ENCODE results near the gene SOX18.

Gene SOX18

DNA sequence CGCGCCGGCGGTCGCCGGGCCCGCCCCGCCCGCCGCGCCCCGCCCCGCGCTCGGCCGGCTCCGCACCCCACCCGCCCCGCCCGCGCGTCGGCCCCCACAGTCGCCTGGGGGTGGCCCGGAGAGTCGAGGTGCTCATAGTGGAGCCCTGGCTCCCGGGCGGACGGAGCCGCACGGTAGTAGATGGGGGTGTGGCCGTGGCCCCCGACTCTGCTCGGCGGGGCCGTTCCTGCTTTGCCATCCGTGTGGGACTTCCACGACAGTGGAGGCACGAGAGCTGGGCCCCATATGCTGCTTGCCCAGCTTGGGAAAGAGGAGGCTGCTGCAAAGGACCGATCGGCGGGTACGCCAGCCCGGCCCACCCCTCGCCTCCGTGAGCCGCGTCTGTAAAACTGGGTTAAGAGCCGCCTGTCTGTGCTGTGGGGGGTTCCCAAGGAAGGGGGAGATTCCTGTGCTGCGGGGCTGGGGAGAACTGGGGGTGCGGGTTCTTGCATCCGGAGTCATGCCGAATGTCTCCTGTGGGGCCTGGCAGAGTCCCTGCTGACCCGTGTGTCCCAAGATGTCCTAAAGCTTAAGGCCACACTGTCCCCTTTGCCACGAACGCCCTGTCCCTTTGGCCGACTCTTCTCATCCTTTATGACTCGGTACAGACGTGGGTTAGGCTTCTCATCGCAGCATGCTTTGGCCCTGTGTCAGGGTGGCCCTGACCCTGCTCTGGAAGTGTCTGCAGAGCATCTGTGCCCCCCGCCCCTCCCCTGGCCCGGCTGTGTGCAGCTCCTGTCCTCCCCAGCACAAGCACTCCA lies 30.8 kb upstream of the SOX18 start, which contains the start of gene OPRL1:
Gene OPRL1, plus strand, starts transcription at position 70 of the 800 bp plus-strand sequence. CDS start 12,639 bp downstream, outside the sequence.
- DNase-seq = peak; percentile 52

DNA sequence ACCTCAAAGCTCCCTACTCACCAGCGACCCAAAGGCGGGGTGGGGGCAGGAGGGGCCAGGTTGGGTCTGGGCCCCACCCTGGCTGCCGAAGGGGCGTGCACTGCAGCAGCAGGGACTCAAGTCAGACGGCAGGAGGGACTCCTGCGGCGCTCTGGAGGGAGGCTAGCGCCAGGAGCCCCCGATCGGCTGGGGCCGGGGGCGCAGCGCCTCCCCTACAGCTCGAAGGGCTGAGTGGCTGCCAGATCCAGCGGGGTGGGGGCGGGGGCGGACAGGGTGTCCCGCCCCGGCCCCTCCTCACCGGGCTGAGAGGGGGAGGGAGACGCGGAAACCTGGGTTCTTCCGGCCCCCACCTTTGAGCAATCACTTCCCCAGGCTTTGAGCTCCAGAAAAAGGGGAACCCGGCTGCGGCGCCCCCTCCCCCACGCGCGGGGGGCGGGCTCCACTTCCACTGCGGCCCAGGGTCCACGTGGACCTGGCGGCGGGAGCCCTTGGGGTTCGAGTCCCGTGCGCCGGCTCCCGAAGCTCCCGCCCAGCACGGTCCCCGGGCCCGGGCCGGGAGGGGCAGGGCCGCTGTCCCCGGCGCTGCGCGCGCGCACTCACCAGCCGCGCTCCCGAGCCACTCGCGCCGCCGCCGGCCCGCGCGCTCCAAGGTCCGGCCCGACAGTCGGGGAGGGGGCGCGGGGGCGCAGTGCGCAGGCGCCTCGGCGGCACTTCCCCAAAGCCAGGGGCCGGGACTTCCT lies 30.0 kb upstream of the SOX18 start, which contains the start of gene RGS19:
Gene RGS19, minus strand, starts transcription at position 246 of the 740 bp plus-strand sequence. CDS start 2,632 bp downstream, outside the sequence.
- DNase-seq = peak; percentile 91

DNA sequence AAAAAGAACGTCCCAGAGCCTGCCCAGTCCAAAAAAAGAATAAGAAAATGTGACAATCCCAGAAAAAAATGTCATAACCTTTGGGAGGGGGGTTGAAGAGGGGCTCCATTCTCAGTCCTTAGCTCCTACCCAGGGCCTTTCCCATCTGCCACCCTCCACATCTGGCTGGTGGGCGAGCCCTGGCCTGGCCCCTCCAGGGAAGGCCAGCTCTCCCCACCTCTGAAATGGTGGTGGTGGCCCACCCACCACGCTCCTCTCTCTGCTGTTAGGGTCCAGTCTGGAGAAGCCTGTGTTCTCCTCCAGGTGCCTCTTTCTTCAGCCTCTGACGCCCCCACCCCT lies 29.5 kb upstream of the SOX18 start:
- DNase-seq = no peak

DNA sequence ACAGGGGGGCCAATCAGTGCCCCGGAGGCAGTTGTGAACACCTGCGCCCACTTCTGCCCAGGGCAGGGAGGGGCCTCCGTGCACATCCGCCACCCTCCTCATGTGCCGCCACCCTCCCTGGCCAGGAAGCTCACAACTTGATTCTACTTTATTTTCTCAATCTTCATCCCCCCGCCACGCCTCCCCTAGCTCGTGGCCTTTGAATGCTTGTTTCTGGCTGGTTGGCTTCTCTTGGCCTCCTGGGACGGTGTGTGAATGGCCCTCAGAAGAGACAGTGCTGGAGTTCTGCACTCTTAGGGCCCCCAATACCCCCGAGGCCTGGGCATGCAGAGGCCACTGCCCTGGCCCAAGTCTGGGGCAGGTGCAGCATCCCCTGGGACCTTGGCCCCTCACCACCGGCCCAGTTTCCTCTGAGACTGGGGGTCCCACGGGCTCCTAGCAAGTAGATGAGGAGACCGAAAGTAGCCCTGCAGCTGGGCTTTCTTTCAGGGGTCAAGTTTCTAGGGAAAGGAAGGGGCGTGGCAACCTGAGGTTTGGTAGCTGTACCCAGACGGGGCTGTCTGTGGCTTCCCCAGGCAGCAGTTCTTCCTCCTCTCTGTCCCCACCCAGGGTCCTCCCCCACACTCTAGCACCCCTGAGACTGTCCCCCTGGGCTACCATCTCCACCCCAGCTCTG lies 28.6 kb upstream of the SOX18 start:
- DNase-seq = peak; percentile 79

DNA sequence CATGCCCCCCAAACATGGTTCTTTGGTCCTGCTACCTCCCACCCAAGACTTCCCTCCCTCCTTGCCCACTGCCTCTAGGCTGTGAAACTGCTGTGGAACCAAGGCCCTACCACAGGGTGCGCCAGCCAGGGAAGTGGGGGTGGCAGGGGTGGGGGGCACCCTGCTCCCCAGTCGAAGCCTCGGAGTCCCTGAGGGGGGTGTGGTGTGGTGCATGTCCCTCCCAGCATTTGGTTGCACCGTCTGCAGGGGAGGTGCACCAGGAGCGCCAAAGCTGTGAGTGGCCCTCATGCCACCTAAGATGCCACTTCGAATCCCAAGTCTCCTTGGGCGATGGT lies 28.1 kb upstream of the SOX18 start:
- no peak for DNase-seq

DNA sequence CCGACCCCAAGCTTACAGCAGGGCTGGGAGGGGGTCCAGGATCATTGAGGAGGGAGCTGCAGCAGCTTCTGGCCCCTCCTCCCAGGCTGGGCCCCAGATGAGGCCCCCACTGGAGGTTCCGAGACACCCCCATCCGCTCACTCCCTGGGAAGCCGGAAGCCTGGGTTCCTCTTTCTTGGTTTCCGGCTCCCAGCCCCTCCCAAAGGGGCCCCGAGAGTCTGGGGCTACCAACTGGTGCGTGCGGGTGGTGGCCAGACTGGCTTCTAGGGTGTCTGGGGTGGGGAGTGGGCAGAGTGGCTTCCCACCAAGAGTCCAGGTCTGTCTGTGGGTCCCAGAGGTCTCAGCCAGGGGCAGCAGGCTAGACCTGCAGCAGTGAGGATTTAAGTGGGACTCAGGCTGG lies 27.7 kb upstream of the SOX18 start:
- DNase-seq = peak; percentile 76

DNA sequence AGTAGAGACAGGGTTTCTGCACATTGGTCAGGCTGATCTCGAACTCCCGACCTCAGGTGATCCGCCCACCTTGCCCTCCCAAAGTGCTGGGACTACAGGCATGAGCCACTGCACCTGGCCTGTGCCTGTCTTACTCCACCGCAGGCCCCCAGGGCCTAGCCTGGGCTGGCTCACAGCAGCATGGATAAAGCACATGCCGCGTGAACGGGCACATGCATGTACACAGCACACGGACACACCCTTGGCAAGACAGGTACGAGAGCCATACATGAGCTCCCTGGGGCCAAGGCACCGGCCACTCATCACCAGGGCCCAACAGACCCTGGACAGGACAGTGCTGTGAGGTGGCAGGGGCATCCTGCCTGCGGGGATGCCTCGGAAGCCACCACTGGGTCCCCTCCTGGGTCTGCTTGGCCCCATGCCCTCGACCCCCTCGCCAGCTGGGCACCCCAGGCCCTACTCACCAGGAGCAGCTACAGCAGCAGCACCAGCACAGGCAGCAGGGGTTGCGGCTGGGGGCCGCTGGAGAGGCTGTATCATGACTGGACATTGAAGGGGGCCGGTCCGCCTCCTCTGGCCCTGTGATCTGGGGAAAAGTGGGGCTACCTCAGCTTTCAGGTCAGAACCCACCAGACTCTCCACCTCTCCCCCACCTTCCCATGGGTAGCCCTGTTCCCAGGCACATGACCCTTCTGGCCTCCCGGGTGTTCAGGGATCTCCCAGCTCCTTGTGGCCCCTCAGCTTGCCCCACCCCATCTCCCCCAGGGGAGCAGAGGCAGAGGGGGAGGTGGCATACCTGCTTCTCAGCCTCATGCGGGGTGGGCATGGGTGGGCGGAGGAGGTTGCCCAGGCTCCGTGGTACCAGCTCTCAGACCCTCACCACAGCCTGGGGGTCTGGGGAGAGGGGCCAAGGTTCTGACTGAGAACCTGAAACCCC lies 26.9 kb upstream of the SOX18 start:
- DNase-seq = no peak

DNA sequence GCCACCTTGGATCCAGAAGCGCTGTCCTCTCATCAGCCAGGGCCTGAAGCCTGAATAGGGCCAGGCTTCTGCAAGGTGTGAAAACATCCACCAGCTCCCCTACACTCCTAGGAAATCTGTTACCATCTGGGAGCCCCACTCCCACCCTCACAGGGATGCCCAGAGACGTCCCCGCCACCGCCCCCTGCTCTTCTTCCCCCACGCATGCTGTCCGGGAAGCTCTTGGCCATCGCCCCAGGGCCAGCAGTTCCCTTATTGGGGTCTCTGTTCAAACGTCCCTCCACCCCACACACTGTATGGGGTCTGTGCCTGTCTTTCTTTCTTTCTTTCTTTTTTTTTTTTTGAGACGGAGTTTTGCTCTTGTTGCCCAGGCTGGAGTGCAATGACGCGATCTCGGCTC lies 26.1 kb upstream of the SOX18 start:
- no peak for DNase-seq

DNA sequence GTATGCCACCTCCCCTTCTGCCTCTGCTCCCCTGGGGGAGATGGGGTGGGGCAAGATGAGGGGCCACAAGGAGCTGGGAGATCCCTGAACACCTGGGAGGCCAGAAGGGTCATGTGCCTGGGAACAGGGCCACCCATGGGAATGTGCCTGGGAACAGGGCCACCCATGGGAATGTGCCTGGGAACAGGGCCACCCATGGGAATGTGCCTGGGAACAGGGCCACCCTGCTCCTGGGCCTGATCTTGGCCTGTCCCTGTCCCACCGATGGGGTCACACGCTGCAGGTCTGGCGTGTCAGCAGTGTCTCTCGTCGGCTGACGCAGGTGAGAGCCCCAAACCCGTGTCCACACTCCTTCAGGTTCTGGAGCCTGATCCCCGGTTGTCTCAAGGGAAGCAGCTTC lies 25.5 kb upstream of the SOX18 start:
- DNase-seq = no peak

DNA sequence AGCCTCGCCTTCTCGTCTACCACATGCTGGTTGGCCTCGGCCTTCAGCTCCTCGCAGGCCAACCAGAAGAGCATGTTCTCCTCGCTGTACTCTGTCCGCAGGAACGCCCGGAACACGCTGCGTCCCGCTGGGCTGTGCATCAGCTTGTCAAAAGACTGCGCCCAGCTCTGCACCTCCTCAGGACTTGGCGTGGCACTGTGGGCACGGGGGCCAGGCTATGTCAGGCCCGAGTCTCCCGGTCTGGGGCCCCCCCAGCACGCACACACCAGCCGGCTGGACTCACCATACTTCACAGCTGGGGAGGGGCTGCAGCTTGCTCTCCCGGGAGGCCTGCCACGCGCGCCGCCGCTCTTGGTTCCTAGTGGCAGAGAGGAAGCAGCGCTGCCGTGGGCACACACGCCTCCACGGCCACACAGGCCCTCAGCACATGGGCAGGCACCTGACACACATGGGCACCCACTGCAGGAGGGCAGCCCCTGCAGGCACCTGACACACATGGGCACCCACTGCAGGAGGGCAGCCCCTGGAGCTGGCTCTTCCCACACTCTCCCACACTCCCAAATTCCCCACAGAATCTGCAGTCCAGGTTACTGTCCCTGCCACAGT lies 24.8 kb upstream of the SOX18 start:
- no peak for DNase-seq

DNA sequence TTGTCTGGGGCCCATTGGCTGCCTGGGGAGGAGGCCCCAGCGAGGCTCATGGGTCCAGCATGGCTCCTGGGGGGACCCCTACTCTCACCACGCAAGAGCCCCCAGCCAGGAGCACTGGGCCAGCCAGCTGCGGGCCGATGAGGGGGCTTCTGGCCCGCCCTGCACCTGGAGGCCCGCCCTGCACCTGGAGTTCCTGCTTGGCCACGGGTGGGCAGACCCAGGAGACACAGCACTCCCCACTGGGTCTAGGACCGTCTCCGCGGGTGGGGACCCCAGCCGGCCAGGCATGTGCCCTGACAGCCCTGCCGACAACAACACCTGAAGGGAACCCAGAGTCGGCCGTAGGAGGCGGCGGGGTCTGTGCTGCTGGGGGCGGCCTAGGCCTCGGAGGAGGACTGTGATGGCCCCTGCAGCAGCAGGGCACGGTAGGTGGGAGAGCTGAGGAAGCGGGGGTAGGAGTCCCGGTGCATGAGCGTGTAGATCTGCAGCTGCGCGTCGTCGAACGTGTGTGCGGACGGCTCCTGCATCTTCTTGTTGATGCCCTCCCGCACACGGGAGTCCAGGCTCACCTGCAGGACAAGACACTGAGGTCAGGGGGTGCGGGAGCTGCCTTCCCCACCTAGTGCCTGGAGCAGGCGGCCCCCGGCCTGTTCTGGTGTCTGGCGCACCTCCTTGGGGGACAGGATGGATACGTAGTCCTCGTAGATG lies 24.2 kb upstream of the SOX18 start:
- DNase-seq = no peak

DNA sequence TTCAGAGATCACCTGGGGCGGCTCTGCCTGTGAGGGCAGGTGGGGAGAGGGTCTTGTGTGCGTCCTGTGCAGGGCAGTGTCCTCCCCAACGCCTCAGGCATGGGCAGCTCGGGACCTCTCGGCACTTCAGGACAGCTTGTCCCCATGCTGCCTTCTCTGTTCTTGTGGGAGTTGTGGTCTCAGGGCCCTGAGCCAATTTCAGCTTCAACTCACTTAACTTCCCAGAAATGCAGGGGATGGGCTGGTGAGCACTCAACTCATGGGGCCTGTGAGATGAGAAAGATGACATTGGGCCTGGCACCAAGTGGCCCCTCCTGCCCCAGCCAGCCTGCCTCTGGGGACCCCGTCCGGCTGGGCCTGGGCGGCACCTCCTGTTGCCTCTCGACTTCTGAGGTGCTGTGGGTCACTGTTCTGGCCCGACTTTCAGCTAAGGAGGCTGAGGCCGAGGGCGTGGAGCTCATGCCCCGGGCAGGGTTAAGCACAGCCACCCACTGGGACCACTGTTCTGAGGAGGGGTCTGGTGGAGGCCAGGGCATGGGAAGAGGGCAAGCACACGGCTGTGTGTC lies 23.1 kb upstream of the SOX18 start:
- DNase-seq = peak; percentile 25

DNA sequence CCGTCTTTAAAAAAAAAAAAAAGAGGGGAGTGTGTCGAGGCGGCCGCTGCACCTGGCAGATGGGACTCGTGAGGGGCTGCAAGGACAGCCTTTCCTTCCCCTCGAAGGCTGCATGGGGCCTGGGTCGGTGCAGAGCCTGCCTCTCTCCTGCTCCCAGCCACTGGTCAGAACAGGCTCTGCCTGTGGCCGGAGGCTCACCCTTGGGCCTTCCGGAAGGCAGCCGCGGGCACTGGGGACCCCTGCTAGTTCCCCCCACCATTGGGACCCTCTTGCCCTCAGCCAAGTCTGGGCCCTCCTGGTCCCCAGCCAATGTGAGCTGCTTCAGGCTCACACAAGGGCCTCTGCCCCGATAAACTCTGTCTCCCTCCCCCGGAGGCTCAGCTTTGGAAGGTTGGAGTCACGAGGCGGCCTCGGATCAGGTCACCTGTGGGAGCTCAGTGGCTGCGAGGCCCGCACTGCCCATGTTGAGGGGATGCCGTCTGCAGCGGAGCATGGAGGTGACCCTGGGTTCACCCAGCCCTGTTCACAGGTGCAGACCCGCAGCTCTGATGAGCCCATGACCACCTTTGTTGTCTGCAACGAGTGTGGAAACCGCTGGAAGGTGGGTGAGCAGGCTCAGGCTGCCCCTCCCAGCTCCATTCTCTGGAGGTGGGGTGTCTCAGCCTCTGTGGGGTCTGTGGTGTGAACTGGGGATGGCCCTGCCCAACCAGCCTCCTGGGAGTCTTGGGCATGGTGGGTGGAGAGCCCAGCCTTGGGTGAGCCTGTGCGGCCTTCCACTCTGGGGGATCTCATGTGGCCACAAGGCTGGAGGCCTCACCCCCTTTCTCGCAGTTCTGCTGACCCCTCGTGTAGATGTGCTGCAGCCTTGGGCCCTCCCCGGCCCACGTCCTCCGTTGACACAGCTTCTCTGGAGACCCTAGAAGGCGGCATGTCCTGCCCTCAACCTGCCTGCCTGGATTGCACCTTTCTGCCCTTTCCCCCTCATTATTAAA lies 22.2 kb upstream of the SOX18 start:
- no peak for DNase-seq

DNA sequence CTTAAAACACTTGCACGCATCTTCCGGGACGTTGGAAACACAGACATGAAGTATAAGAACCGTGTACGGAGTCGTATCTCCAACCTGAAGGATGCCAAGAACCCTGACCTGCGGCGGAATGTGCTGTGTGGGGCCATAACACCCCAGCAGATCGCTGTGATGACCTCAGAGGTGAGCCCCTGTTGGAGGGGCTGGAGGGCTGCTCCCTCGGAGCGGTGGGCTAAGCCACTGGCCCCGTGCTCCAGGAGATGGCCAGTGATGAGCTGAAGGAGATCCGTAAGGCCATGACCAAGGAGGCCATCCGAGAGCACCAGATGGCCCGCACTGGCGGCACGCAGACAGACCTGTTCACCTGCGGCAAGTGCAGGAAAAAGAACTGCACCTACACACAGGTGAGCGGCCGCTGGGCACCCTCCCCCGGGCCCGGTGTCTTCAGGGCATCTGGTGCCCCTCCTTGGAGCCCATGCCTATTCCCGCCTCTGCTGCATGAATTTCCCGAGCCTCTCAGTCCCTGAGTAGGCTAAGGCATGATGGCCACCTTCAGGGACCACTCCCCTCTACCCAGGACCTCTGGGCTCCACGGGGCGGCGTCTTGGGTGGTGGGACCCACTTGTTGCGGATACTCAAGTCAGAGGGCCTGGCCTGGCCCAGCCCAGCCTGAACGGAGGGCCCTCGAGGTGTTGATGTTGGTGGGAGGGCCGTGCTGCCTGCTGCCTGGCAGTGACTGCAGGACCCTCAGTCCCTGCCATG lies 21.0 kb upstream of the SOX18 start:
- no peak for DNase-seq

DNA sequence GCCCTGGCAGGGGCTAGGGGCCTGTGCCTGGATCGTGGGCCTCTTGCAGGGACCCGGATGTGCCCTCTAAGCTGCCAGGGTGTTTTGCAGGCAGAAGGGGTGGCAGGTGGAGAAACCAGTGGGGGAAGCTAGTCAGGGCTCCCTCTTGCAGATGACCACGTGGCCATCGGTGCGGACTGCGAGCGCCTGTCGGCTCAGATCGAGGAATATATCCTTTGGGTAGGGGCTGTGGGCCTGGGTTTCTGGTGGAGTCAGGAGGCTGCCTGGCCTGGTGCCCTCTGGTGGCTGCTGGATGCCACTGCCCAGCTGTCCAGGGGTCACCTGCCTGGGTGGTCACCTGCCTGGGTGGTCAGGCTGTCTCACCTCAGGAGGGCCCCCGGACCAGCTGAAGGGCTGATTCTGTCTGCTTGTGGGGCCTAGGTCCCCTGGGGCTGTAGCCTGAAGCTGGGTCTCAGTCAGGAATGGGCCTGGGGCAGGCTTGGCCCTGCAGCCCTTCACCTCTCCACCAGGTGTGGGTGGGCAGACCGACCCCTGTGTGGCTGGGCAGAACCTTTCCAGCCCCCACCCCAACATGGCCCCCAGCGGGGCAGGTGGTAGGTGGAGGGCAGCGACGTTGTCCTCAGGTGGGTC lies 20.3 kb upstream of the SOX18 start:
- DNase-seq = no peak

DNA sequence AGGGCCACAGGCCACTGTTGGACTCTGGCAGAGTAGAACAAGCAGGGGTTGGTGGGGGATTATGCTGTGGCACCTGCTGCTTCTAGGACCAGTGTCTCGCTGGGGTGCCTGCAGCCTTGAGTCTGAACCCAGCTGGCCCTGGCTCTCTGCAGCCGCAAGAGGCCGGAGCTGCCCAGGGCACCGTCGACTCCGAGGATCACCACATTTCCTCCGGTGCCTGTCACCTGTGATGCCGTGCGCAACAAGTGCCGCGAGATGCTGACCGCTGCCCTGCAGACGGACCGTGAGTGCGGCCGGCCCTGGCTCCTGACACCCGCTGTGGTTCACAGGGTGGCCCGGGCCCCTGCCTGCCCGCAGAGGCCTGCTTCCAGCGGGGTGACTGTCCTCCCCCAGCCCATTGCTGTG lies 19.8 kb upstream of the SOX18 start:
- no peak for DNase-seq

DNA sequence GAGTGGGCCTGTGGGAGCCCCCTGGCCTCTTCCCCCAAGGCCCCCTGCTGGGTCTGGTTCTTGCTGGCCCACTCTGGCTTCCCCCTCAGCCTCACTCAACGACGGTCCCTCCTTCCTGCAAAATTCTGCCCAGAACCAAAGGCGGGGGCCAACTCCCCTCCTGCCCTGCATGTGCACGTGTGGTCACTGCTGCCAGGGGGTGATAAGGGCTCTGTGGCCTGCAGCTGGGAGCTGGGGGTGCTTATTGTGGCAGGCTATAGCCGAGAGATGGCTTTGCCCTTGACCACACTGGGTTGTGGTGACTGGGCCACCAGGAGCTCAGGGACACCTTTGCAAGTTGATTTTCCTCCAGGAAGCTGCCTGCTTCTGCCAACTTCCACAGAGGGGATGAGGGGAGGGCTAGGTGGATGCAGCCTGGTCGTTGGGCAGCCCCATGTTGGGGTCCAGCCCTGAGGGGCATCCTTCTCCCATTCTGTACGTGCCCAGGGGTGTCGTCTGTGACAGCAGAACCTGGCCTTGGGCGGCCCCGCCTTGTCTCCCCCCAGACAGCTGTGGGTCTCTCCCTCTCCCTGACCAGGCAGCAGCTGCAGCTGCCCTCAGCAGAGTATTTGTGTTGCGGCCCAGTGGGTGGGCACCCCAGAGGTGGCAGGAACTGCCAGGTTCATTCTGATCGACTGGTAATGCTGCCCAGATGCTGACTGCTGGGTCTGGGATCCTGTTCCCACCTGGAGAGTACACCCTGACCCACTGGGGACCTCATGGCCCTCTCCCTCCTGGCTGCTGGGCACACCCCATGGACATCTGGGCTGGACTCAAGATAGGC lies 19.2 kb upstream of the SOX18 start:
- peak; percentile 39 for DNase-seq

All from GF-D8 (cell line).